Mammary epithelial cell (primary cell): ENCODE results near the gene MICAL3.

Experiments
- CTCF ChIP-seq, 2 donors: IDR thresholded peaks in 1 of 2; conservative IDR thresholded peaks in 1 of 2; 2 replicates each; pipeline ENCODE4 v1.5.1; 2011 to 2012; ENCODE audit warnings: inconsistent platforms in 2 of 2, low read length in 2 of 2, mild to moderate bottlenecking in 2 of 2, control low read depth in 1 of 2, low read depth in 1 of 2; ENCODE audit not compliant: insufficient read depth in 1 of 2; ENCODE audit errors: extremely low read depth in 1 of 2
- EZH2 ChIP-seq: IDR thresholded peaks from 2 replicates; pipeline ENCODE4 v1.6.1; 2012; ENCODE audit warnings: low read length, inconsistent platforms, borderline replicate concordance

GRCh38 chr22:17907748-17908051 lies 116.7 kb downstream of the MICAL3 start:
- TF ChIP-seq CTCF (conservative IDR thresholded peaks at IDR 0.05 in 1 of 2, IDR thresholded peaks at IDR 0.05 in 1 of 2; ENCODE audit: extremely low read depth in 1 of 2, insufficient read depth in 1 of 2, low read depth in 1 of 2, low read length in 2 of 2) (no peak), EZH2 (no peak)
